RWPE1 (cell line): ENCODE data around the gene TRIM38.
"Not testable (repeated sequence)": the region's sequence is repeated elsewhere in the genome, so short reads cannot be mapped to it uniquely, and the experiment has no call there.

ENCODE experiments used
- CTCF ChIA-PET: fragments of 350-600 bp; sonication (Branson Sonifier 250); formaldehyde crosslinking; extraction: SDS; loops from one replicate; lab custom pipeline; 2021; lab: Yijun Ruan, JAX
- POLR2A ChIA-PET: fragments of 400-600 bp; formaldehyde crosslinking; extraction: SDS; loops from one replicate; lab custom pipeline; 2020; ENCODE audit warnings: antibody characterized with exemption; ENCODE audit not compliant: low non-redundant PET; lab: Yijun Ruan, JAX
- DNase-seq: peaks from one replicate; pipeline ENCODE4 v3.0.0; 2012; ENCODE audit warnings: low spot score
- H3K27ac ChIP-seq: fragments of 450-650 bp; 2 replicates; pipeline ENCODE4 v1.5.1; 2017
- CTCF ChIP-seq: fragments of 450-650 bp; conservative IDR thresholded peaks from 2 replicates; pipeline ENCODE4 v1.5.1; 2017; ENCODE audit warnings: low read depth, mild to moderate bottlenecking

The TRIM38 gene

GRCh38 chr6:26008470-26008869, 45.9 kb downstream of the TRIM38 start:
- no peak for DNase-seq
- POLR2A ChIA-PET, result no interaction called here
- no peak for TF ChIP-seq CTCF
- CTCF ChIA-PET, result no interaction called here
- H3K27ac ChIP-seq, result no peak overlapping the region

GRCh38 chr6:26009817-26010216, 47.2 kb downstream of the TRIM38 start:
- CTCF ChIA-PET, result interaction anchor here (0.8 to 2.1 kb wide), 2 partner anchors 17 to 18 kb away, joined by 5 to 7 read pairs; no protein-coding TSS in a partner anchor
- H3K27ac ChIP-seq, result no peak overlapping the region
- TF ChIP-seq CTCF, result no peak
- POLR2A ChIA-PET, result no interaction called here
- DNase-seq, result no peak

GRCh38 chr6:26012061-26012460, 49.5 kb downstream of the TRIM38 start:
- no peak for TF ChIP-seq CTCF
- DNase-seq, result no peak
- POLR2A ChIA-PET, result no interaction called here
- no peak overlapping the region for H3K27ac ChIP-seq
- CTCF ChIA-PET, result interaction anchor here (2.1 kb wide), 1 partner anchor 19 kb away, joined by 7 read pairs; no protein-coding TSS in a partner anchor

- POLR2A ChIA-PET, H3K27ac ChIP-seq, CTCF ChIA-PET, DNase-seq: not testable (repeated sequence)
Measured at GRCh38 chr6:26014386-26014785, 51.8 kb downstream of the TRIM38 start.

GRCh38 chr6:26016245-26016962, 53.8 kb downstream of the TRIM38 start:
- CTCF ChIA-PET, result interaction anchor here (0.5 to 3.1 kb wide), 3 partner anchors 13 to 297 kb away, joined by 3 to 13 read pairs (median 3); no protein-coding TSS in a partner anchor
- no peak overlapping the region for H3K27ac ChIP-seq
- no peak for TF ChIP-seq CTCF
- POLR2A ChIA-PET, result interaction anchor here (0.5 to 0.6 kb wide), 2 partner anchors 16 to 142 kb away, joined by 3 read pairs; a partner anchor contains a TSS
- DNase-seq, result no peak

GRCh38 chr6:26016963-26017631, 54.5 kb downstream of the TRIM38 start:
- ChIA-PET CTCF (interaction anchor here (0.5 to 3.1 kb wide), 5 partner anchors 11 to 739 kb away, joined by 3 to 13 read pairs (median 4); no protein-coding TSS in a partner anchor), POLR2A (interaction anchor here (0.9 to 1.1 kb wide), 2 partner anchors 14 to 25 kb away, joined by 3 to 4 read pairs; no protein-coding TSS in a partner anchor)
- no peak for DNase-seq
- TF ChIP-seq CTCF, result no peak
- peak overlapping the region; percentile 88 for H3K27ac ChIP-seq
